ENCODE measurements around the gene TRIO. TPM values are rescaled to one million over a fixed set of nuclear protein-coding genes. Genes with fewer than 3 reads are reported as not detected.

TRIO gene
- total RNA-seq, 1 experiment from 2014 or later, result 99.8 TPM

GRCh38 chr5:14394365-14394764 lies 251.2 kb downstream of the TRIO start:
- DNase-seq (ENCODE audit: low spot score), result no peak
- Histone ChIP-seq H3K27me3 (replicated peaks; ENCODE audit: insufficient read depth, low read depth, low read length, poor library complexity) (no peaks in the 10 kb centered on the region), H3K9me3 (ENCODE audit: low read depth, low read length, poor library complexity, severe bottlenecking) (no peaks in the 10 kb centered on the region), H3K4me3 (ENCODE audit: low read depth, low read length, poor library complexity, severe bottlenecking) (no peak overlapping the region), H3K4me1 (ENCODE audit: insufficient read depth, low read length, poor library complexity, severe bottlenecking) (peaks cover 31% of the 10 kb centered on the region), H3K27ac (ENCODE audit: low read depth, low read length, poor library complexity, severe bottlenecking) (no peak overlapping the region), H3K36me3 (ENCODE audit: insufficient read depth, low read length, poor library complexity, severe bottlenecking) (peaks cover 25% of the 10 kb centered on the region)
- intact Hi-C loops (cut with micrococcal nuclease; ENCODE audit: unreplicated experiment), result no loop called here
- ChIA-PET POLR2A (ENCODE audit: low non-redundant PET) (no interaction called here), CTCF (no interaction called here)
- no peak for TF ChIP-seq EZH2 (IDR thresholded peaks at IDR 0.05; ENCODE audit: borderline replicate concordance, low read depth, low read length, poor library complexity, severe bottlenecking)
- TF ChIP-seq CTCF (conservative IDR thresholded peaks at IDR 0.05; ENCODE audit: low read depth, low read length), result no peak
- BruUV-seq (replicated peaks), result no TSS peak

GRCh38 chr5:14395411-14395810 lies 252.3 kb downstream of the TRIO start:
- no peak for TF ChIP-seq EZH2 (IDR thresholded peaks at IDR 0.05; ENCODE audit: borderline replicate concordance, low read depth, low read length, poor library complexity, severe bottlenecking)
- TF ChIP-seq CTCF (conservative IDR thresholded peaks at IDR 0.05; ENCODE audit: low read depth, low read length), result no peak
- CTCF ChIA-PET, result interaction anchor here (1.1 kb wide), 1 partner anchor 253 kb away, joined by 3 read pairs; no protein-coding TSS in a partner anchor
- H3K9me3 ChIP-seq (ENCODE audit: low read depth, low read length, poor library complexity, severe bottlenecking), result no peaks in the 10 kb centered on the region
- no peak overlapping the region for H3K4me3 ChIP-seq (ENCODE audit: low read depth, low read length, poor library complexity, severe bottlenecking)
- no peak overlapping the region for H3K27ac ChIP-seq (ENCODE audit: low read depth, low read length, poor library complexity, severe bottlenecking)
- POLR2A ChIA-PET (ENCODE audit: low non-redundant PET), result no interaction called here
- H3K36me3 ChIP-seq (ENCODE audit: insufficient read depth, low read length, poor library complexity, severe bottlenecking), result peaks cover 15% of the 10 kb centered on the region
- peaks cover 42% of the 10 kb centered on the region for H3K4me1 ChIP-seq (ENCODE audit: insufficient read depth, low read length, poor library complexity, severe bottlenecking)
- intact Hi-C loops (cut with micrococcal nuclease; ENCODE audit: unreplicated experiment), result no loop called here
- H3K27me3 ChIP-seq (replicated peaks; ENCODE audit: insufficient read depth, low read depth, low read length, poor library complexity), result no peaks in the 10 kb centered on the region
- BruUV-seq (replicated peaks), result no TSS peak
- no peak for DNase-seq (ENCODE audit: low spot score)

GRCh38 chr5:14396066-14396465 lies 252.9 kb downstream of the TRIO start:
- intact Hi-C loops (cut with micrococcal nuclease; ENCODE audit: unreplicated experiment), result no loop called here
- H3K4me3 ChIP-seq (ENCODE audit: low read depth, low read length, poor library complexity, severe bottlenecking), result no peak overlapping the region
- H3K27ac ChIP-seq (ENCODE audit: low read depth, low read length, poor library complexity, severe bottlenecking), result no peak overlapping the region
- peak; percentile 93 for DNase-seq (ENCODE audit: low spot score)
- H3K9me3 ChIP-seq (ENCODE audit: low read depth, low read length, poor library complexity, severe bottlenecking), result no peaks in the 10 kb centered on the region
- POLR2A ChIA-PET (ENCODE audit: low non-redundant PET), result no interaction called here
- peaks cover 13% of the 10 kb centered on the region for H3K36me3 ChIP-seq (ENCODE audit: insufficient read depth, low read length, poor library complexity, severe bottlenecking)
- H3K4me1 ChIP-seq (ENCODE audit: insufficient read depth, low read length, poor library complexity, severe bottlenecking), result peaks cover 42% of the 10 kb centered on the region
- CTCF ChIA-PET, result interaction anchor here (1.1 kb wide), 1 partner anchor 252 kb away, joined by 3 read pairs; no protein-coding TSS in a partner anchor
- TF ChIP-seq CTCF (conservative IDR thresholded peaks at IDR 0.05; ENCODE audit: low read depth, low read length), result no peak
- no peak for TF ChIP-seq EZH2 (IDR thresholded peaks at IDR 0.05; ENCODE audit: borderline replicate concordance, low read depth, low read length, poor library complexity, severe bottlenecking)
- no TSS peak for BruUV-seq (replicated peaks)
- no peaks in the 10 kb centered on the region for H3K27me3 ChIP-seq (replicated peaks; ENCODE audit: insufficient read depth, low read depth, low read length, poor library complexity)

All from A673 (cell line).